Erythroblast (primary cell): ENCODE data around the gene THBS4.

Source experiments
- GATA1 ChIP-seq: IDR thresholded peaks from 2 replicates; pipeline ENCODE4 v1.6.1; 2011; ENCODE audit warnings: low read depth, mild to moderate bottlenecking, control low read depth, low read length, moderate library complexity
- POLR2A ChIP-seq: IDR thresholded peaks from 2 replicates; pipeline ENCODE4 v1.6.1; 2011; ENCODE audit warnings: mild to moderate bottlenecking, low read length

- no peak for TF ChIP-seq POLR2A
- TF ChIP-seq GATA1, result no peak
These were observed 90.1 kb downstream of the THBS4 start for GRCh38 chr5:80125022-80125961.
